Neural progenitor cell (in vitro differentiated cells): Measurements from ENCODE around the gene MAPK8. TPM values are rescaled to one million over a fixed set of nuclear protein-coding genes. Genes with fewer than 3 reads are reported as not detected.

Experiments used
- DNase-seq: peaks from one replicate; pipeline ENCODE4 v3.0.0-alpha.2; 2016; ENCODE audit warnings: low spot score
- H2AFZ ChIP-seq: fragments of 200-600 bp; sonication (generic); replicated peaks from 2 replicates; pipeline ENCODE4 v1.6.1; 2016; ENCODE audit warnings: antibody characterized with exemption
- H3F3A ChIP-seq: fragments of 200-600 bp; sonication (generic); 2 replicates; pipeline ENCODE4 v1.6.1; 2016; ENCODE audit warnings: antibody characterized with exemption, low read depth
- H3K27ac ChIP-seq: fragments of 200-600 bp; sonication (generic); 2 replicates; pipeline ENCODE4 v1.5.1; 2016; ENCODE audit warnings: mild to moderate bottlenecking
- H3K27me3 ChIP-seq: fragments of 200-600 bp; sonication (generic); 2 replicates; pipeline ENCODE4 v1.6.1; 2016; ENCODE audit warnings: mild to moderate bottlenecking, moderate library complexity
- H3K36me3 ChIP-seq: fragments of 200-600 bp; sonication (generic); 2 replicates; pipeline ENCODE4 v1.5.1; 2016
- H3K4me1 ChIP-seq: fragments of 200-600 bp; sonication (generic); 2 replicates; pipeline ENCODE4 v1.6.1; 2016; ENCODE audit warnings: mixed run types
- H3K4me2 ChIP-seq: fragments of 200-600 bp; sonication (generic); 2 replicates; pipeline ENCODE4 v1.6.1; 2016
- H3K4me3 ChIP-seq: fragments of 200-600 bp; sonication (generic); 2 replicates; pipeline ENCODE4 v1.5.1; 2016
- H3K79me2 ChIP-seq: fragments of 200-600 bp; sonication (generic); 2 replicates; pipeline ENCODE4 v1.6.1; 2016; ENCODE audit warnings: low read depth
- H3K9ac ChIP-seq: fragments of 200-600 bp; sonication (generic); 2 replicates; pipeline ENCODE4 v1.6.1; 2016
- H3K9me3 ChIP-seq: fragments of 200-600 bp; sonication (generic); 2 replicates; pipeline ENCODE4 v1.5.1; 2016; ENCODE audit warnings: low read depth
- H4K20me1 ChIP-seq: fragments of 200-600 bp; sonication (generic); 2 replicates; pipeline ENCODE4 v1.6.1; 2016; ENCODE audit warnings: low read depth
- H3K27ac Mint-ChIP-seq: 3 replicates; pipeline ENCODE4 v1.8.0; 2021; ENCODE audit warnings: mixed read lengths
- H3K27me3 Mint-ChIP-seq: 2 replicates; pipeline ENCODE4 v1.8.0; 2022; ENCODE audit warnings: low read depth, mild to moderate bottlenecking, inconsistent platforms, moderate library complexity, mixed read lengths; ENCODE audit not compliant: insufficient read depth
- H3K36me3 Mint-ChIP-seq: 3 replicates; pipeline ENCODE4 v1.8.0; 2021; ENCODE audit warnings: mixed read lengths
- H3K4me1 Mint-ChIP-seq: 3 replicates; pipeline ENCODE4 v1.8.0; 2021; ENCODE audit warnings: mixed read lengths
- H3K4me3 Mint-ChIP-seq: 3 replicates; pipeline ENCODE4 v1.8.0; 2021; ENCODE audit warnings: mild to moderate bottlenecking, moderate library complexity, mixed read lengths
- H3K9me3 Mint-ChIP-seq: 3 replicates; pipeline ENCODE4 v1.8.0; 2020; ENCODE audit warnings: mixed read lengths
- EZH2 ChIP-seq: fragments of 200-600 bp; sonication (generic); IDR thresholded peaks from 2 replicates; pipeline ENCODE4 v1.6.1; 2017; ENCODE audit warnings: antibody characterized with exemption, mild to moderate bottlenecking, moderate library complexity
- EZH2phosphoT487 ChIP-seq: fragments of 200-600 bp; sonication (generic); IDR thresholded peaks from 2 replicates; pipeline ENCODE4 v1.6.1; 2017; ENCODE audit warnings: antibody characterized with exemption
- total RNA-seq: library from RNA; depleted of rRNA; stranded (reverse); fragments of >200 nt; gene quantifications from 2 replicates; pipeline ENCODE4 v1.2.3, GENCODE V29; 2015; ENCODE audit warnings: low replicate concordance
- TF ChIP-seq, protein P1 (sequence below): fragments of 200-600 bp; sonication (generic); IDR thresholded peaks from 2 replicates; pipeline ENCODE4 v1.5.1; 2017; ENCODE audit warnings: antibody characterized with exemption, mild to moderate bottlenecking

MAPK8 gene
- total RNA-seq, 1 donor from 2014 or later: 166 TPM

DNA sequence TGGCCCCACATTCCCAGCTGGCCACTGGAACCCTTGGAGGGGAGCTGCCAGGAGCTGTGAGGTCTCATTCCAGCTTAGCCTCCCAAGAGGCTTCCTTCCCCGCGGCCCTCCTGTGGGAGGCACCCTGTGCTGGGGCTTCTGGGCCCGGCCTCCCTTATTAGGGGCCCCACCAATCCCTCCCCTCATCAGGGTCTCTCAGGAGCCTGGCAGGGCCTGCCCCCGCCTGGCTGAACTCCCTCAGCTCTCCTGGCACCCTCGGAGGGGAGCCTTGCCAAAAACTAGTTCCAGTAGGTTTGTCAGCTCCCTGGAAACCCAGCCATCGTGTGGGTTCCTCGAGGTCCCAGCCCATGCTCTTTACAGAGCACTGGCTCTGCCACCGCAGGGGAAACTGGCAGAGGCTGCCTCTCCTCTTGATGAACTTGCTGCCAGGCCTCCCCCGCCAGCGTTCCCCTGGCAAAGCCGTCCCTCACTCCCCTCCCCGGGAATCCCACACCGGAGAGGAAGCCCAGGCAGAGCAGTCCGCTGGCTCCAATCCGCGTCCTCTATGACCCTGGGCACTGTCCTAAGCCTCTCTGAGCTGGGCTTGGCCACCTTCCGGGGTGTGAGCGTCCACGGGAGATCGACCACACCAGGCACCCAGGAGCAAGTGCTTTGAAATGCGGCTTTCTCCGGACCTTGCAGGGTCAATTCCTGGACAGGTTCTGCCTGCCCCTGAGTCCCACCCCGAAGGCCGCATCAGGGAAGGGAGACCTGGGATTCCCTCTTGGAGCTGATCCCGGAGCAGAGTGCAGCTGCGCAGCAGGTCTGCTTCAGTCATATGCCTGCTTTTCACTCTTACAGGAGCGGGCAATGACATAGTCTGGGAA lies 158.6 kb downstream of the MAPK8 start:
- Histone ChIP-seq H3K9me3 (no peaks in the 10 kb centered on the region), H3K27ac (no peak overlapping the region), H3K9ac (no peak overlapping the region), H3F3A (no peaks in the 10 kb centered on the region), H2AFZ (no peak overlapping the region), H3K4me1 (peaks cover 20% of the 10 kb centered on the region), H3K79me2 (no peaks in the 10 kb centered on the region), H3K27me3 (peaks cover 17% of the 10 kb centered on the region), H3K4me2 (no peak overlapping the region), H4K20me1 (no peaks in the 10 kb centered on the region), H3K4me3 (no peak overlapping the region), H3K36me3 (no peaks in the 10 kb centered on the region)
- Mint-ChIP-seq H3K27me3 (peaks cover 7% of the 10 kb centered on the region), H3K36me3 (no peaks in the 10 kb centered on the region), H3K4me1 (peaks cover 14% of the 10 kb centered on the region), H3K9me3 (no peaks in the 10 kb centered on the region), H3K27ac (no peak overlapping the region), H3K4me3 (no peak overlapping the region)
- TF ChIP-seq EZH2 (no peak), EZH2phosphoT487 (no peak)
- TF ChIP-seq, protein P1, sequence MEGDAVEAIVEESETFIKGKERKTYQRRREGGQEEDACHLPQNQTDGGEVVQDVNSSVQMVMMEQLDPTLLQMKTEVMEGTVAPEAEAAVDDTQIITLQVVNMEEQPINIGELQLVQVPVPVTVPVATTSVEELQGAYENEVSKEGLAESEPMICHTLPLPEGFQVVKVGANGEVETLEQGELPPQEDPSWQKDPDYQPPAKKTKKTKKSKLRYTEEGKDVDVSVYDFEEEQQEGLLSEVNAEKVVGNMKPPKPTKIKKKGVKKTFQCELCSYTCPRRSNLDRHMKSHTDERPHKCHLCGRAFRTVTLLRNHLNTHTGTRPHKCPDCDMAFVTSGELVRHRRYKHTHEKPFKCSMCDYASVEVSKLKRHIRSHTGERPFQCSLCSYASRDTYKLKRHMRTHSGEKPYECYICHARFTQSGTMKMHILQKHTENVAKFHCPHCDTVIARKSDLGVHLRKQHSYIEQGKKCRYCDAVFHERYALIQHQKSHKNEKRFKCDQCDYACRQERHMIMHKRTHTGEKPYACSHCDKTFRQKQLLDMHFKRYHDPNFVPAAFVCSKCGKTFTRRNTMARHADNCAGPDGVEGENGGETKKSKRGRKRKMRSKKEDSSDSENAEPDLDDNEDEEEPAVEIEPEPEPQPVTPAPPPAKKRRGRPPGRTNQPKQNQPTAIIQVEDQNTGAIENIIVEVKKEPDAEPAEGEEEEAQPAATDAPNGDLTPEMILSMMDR: no peak
- peak; percentile 23 for DNase-seq

DNA sequence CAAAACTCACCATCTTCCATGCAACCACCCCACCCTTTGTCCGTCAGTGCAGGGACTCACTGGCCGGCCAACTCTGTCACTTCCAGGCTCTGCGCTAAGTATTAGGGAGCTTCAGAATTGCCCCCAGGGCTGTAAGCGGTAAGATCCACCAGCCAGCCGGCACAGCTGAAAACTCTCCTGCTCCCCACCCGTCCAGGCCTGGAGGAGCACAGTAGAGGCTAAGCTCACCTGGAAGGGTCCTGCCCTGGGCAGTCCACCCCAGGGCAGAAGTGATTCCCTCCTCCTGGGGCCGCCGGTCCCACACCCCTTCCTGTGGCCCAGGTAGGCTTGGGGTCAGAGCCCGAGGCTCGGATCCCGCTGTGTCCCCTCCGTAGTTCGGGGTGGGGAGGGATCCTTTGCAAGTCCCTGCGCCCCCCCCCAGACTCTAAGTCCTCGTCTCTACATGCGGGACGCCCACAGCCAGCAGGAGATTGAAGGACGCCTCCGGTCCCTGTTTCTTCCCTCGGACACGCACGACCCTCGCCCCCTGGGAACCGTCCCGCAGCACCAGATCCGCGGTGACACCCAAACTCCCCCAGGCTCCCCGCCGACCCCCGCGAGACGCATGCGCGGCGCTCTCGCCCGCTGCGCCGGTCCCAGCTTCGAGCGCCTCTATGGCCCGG lies 159.5 kb downstream of the MAPK8 start:
- H3K9me3 ChIP-seq: no peaks in the 10 kb centered on the region
- TF ChIP-seq EZH2phosphoT487: no peak
- no peak for TF ChIP-seq EZH2
- TF ChIP-seq, protein P1: no peak
- no peaks in the 10 kb centered on the region for H3K36me3 Mint-ChIP-seq
- H3K4me2 ChIP-seq: peak overlapping the region; percentile 42
- peaks cover 25% of the 10 kb centered on the region for H3K4me1 ChIP-seq
- no peaks in the 10 kb centered on the region for H4K20me1 ChIP-seq
- H3K27ac Mint-ChIP-seq: no peak overlapping the region
- no peak overlapping the region for H3K4me3 Mint-ChIP-seq
- no peaks in the 10 kb centered on the region for H3K79me2 ChIP-seq
- H3K27ac ChIP-seq: no peak overlapping the region
- no peaks in the 10 kb centered on the region for H3K36me3 ChIP-seq
- no peak overlapping the region for H3K9ac ChIP-seq
- peaks cover 14% of the 10 kb centered on the region for H3K4me1 Mint-ChIP-seq
- H2AFZ ChIP-seq: no peak overlapping the region
- no peaks in the 10 kb centered on the region for H3F3A ChIP-seq
- H3K27me3 ChIP-seq: peaks cover 17% of the 10 kb centered on the region
- peaks cover 7% of the 10 kb centered on the region for H3K27me3 Mint-ChIP-seq
- no peaks in the 10 kb centered on the region for H3K9me3 Mint-ChIP-seq
- no peak for DNase-seq
- no peak overlapping the region for H3K4me3 ChIP-seq

DNA sequence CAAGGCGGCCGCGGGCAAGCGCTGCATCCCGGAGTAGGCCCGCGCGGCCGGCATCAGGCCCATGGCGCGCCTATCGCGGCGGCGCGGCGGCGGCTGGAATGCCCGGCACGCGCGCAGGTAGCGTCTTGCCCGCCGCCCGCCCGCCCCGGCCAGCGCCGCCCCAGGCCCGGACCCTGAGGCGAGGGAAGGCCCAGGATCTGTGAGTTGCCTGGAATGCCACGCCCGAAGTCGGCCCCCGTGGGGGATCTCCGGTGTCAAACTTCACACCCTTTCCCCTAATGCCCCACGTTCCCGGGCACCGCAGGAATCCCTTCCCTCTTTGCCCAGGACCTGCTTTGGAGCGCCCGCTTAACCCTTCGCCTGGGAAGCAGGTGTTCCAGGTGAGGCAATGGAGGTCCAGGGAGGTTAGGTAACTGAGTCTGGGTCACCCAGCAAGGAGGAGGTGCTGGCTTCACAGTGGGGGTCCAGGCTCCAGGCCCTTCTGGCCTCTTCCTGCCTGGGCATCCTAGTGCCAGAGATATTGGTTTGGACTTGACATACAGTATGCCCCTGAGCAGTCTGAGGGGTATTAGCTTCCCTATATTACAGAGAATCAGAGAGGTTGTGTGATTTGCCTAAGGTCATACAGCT lies 160.2 kb downstream of the MAPK8 start:
- Histone ChIP-seq H3K27me3 (peaks cover 17% of the 10 kb centered on the region), H3K9me3 (no peaks in the 10 kb centered on the region), H2AFZ (no peak overlapping the region), H3K4me2 (peak overlapping the region; percentile 45), H3K79me2 (no peaks in the 10 kb centered on the region), H3K27ac (no peak overlapping the region), H4K20me1 (no peaks in the 10 kb centered on the region), H3F3A (no peaks in the 10 kb centered on the region), H3K36me3 (no peaks in the 10 kb centered on the region), H3K4me1 (peaks cover 25% of the 10 kb centered on the region), H3K9ac (no peak overlapping the region), H3K4me3 (no peak overlapping the region)
- Mint-ChIP-seq H3K4me3 (no peak overlapping the region), H3K4me1 (peaks cover 14% of the 10 kb centered on the region), H3K27ac (no peak overlapping the region), H3K36me3 (no peaks in the 10 kb centered on the region), H3K9me3 (peaks cover 4% of the 10 kb centered on the region), H3K27me3 (peaks cover 7% of the 10 kb centered on the region)
- DNase-seq: peak; percentile 39
- no peak for TF ChIP-seq EZH2
- TF ChIP-seq, protein P1: no peak
- TF ChIP-seq EZH2phosphoT487: no peak
